Measurements from ENCODE around the gene RAB44.

DNA sequence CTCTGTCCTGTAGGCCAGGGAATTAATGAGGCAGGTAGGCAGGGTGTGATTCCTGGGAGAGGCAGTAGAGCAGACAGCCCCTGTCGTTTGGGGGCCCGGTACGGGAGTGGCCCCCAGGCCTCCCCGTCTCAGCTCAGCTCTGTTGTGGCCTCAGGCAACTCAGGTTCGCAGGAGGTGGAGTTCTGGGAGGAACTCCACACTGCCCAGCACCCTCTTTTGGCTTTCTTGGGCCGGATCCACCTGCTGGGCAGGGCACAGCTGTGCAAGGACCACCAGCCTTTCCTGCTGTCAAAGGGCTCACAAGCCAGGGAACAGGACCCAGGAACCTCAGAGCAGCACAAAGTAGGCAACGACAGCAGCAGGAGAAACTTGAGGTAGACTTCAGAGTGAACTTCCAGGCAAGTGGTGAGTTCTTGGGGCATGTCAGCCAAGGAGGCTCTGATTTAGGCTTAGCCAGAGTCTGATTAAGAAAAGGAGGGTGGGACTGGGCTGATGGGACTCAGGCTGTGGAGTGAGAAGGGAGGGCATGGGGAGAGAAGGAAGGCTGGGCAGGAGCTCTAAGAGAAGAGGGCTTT, 36.9 kb downstream of the RAB44 start:
- TF ChIP-seq RFX5 (IDR thresholded peaks at IDR 0.05) (no peak), POLR2AphosphoS2 (conservative IDR thresholded peaks at IDR 0.05; ENCODE audit: low read length) (no peak), MYC (IDR thresholded peaks at IDR 0.05; ENCODE audit: borderline replicate concordance, low read length) (no peak), SREBF2 (IDR thresholded peaks at IDR 0.05) (no peak), POLR2A (IDR thresholded peaks at IDR 0.05; ENCODE audit: low read length) (no peak), NFE2L2 (conservative IDR thresholded peaks at IDR 0.05; ENCODE audit: low read length) (no peak)
- TF ChIP-seq, protein P1, sequence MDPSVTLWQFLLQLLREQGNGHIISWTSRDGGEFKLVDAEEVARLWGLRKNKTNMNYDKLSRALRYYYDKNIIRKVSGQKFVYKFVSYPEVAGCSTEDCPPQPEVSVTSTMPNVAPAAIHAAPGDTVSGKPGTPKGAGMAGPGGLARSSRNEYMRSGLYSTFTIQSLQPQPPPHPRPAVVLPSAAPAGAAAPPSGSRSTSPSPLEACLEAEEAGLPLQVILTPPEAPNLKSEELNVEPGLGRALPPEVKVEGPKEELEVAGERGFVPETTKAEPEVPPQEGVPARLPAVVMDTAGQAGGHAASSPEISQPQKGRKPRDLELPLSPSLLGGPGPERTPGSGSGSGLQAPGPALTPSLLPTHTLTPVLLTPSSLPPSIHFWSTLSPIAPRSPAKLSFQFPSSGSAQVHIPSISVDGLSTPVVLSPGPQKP (IDR thresholded peaks at IDR 0.05; ENCODE audit: low read depth, low read length): no peak
- TF ChIP-seq, protein P2, sequence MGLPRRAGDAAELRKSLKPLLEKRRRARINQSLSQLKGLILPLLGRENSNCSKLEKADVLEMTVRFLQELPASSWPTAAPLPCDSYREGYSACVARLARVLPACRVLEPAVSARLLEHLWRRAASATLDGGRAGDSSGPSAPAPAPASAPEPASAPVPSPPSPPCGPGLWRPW (IDR thresholded peaks at IDR 0.05): no peak
- TF ChIP-seq, protein P3, sequence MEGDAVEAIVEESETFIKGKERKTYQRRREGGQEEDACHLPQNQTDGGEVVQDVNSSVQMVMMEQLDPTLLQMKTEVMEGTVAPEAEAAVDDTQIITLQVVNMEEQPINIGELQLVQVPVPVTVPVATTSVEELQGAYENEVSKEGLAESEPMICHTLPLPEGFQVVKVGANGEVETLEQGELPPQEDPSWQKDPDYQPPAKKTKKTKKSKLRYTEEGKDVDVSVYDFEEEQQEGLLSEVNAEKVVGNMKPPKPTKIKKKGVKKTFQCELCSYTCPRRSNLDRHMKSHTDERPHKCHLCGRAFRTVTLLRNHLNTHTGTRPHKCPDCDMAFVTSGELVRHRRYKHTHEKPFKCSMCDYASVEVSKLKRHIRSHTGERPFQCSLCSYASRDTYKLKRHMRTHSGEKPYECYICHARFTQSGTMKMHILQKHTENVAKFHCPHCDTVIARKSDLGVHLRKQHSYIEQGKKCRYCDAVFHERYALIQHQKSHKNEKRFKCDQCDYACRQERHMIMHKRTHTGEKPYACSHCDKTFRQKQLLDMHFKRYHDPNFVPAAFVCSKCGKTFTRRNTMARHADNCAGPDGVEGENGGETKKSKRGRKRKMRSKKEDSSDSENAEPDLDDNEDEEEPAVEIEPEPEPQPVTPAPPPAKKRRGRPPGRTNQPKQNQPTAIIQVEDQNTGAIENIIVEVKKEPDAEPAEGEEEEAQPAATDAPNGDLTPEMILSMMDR (IDR thresholded peaks at IDR 0.05): no peak
